Measurements from ENCODE around the gene MYO3B.
"Not testable (repeated sequence)": the region's sequence is repeated elsewhere in the genome, so short reads cannot be mapped to it uniquely, and the experiment has no call there.

Gene MYO3B

DNA sequence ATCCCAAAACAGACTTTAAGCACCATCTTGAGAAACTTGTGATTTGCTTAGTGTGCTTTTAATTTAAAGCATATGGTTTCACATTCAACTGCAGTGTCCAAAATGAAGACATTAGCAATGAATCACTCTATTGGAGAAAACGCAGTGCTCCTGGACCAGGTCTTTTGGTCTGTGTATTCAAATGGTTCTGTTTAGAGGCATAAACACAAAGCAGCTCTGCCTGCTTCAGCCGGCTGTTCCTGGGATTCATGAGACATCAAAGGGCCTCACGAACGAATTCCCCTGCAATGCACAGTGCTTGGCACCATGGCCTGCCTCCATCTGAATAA lies 420.1 kb downstream of the MYO3B start:
- DNase-seq (ENCODE audit: low read depth): no peak
- TF ChIP-seq, protein P1, sequence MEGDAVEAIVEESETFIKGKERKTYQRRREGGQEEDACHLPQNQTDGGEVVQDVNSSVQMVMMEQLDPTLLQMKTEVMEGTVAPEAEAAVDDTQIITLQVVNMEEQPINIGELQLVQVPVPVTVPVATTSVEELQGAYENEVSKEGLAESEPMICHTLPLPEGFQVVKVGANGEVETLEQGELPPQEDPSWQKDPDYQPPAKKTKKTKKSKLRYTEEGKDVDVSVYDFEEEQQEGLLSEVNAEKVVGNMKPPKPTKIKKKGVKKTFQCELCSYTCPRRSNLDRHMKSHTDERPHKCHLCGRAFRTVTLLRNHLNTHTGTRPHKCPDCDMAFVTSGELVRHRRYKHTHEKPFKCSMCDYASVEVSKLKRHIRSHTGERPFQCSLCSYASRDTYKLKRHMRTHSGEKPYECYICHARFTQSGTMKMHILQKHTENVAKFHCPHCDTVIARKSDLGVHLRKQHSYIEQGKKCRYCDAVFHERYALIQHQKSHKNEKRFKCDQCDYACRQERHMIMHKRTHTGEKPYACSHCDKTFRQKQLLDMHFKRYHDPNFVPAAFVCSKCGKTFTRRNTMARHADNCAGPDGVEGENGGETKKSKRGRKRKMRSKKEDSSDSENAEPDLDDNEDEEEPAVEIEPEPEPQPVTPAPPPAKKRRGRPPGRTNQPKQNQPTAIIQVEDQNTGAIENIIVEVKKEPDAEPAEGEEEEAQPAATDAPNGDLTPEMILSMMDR (conservative IDR thresholded peaks at IDR 0.05; ENCODE audit: low read depth, low read length): no peak
- no peak overlapping the region for H3K4me3 ChIP-seq (ENCODE audit: low read length)

DNA sequence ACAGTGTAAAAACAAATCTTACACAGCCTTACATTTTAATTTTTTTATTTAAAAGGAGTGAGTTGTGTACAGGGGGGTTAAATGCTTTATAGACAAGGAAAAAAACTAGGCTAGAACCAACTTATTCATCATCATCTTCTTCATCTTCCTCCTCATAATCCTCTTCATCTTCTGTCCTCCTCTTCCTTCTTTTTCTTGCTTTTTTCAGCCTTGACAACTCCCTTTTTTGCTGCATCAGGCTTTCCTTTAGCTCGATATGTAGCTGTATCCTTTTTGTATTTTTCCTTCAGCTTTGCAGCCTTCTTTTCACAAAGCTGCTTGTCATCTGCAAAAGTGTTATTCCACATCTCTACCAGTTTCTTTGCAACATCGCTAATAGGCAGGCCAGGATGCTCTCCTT lies 423.5 kb downstream of the MYO3B start:
- no peak for DNase-seq (ENCODE audit: low read depth)
- TF ChIP-seq, protein P1 (conservative IDR thresholded peaks at IDR 0.05; ENCODE audit: low read depth, low read length): no peak
- H3K4me3 ChIP-seq (ENCODE audit: low read length): no peak overlapping the region

DNA sequence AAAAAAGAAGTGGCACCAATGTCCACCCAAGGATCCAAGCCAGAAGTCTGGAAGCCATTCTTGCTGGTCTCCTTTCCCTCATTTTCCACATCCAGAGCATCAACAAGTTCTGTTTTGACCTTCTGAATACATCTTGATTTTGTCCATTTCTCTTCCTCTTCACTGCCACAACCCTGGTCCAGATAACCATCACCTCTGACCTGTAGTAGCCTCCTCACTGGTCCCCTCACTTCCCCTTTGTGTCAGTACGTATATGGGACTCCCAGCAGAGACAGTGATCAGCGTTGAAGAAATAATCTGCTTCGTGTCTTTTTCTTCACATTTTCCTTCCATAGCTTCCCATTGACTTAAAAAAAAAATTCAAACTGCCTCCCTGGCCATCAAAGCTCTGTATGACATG lies 427.9 kb downstream of the MYO3B start:
- DNase-seq (ENCODE audit: low read depth): no peak
- TF ChIP-seq, protein P1 (conservative IDR thresholded peaks at IDR 0.05; ENCODE audit: low read depth, low read length): no peak
- no peak overlapping the region for H3K4me3 ChIP-seq (ENCODE audit: low read length)

DNA sequence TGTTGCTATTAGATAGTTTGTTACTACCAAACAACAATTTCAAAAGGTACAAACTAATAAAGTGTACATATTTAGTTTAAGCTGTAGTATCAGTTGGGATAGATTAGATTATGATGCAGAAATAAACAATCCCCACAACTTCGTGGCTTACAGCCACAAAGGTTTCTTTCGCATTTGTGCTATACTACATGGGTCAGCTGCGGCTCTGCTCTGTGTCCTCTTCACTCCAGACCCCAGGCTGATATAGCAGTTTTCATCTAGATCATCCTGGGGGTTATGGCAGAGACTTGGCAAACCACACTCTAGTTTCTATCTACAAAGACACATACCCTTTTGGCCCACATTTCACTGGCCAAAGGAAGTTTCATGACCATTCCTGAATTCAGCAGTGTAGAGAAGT lies 429.2 kb downstream of the MYO3B start:
- TF ChIP-seq, protein P1 (conservative IDR thresholded peaks at IDR 0.05; ENCODE audit: low read depth, low read length): no peak
- DNase-seq (ENCODE audit: low read depth): no peak
- H3K4me3 ChIP-seq (ENCODE audit: low read length): no peak overlapping the region

DNA sequence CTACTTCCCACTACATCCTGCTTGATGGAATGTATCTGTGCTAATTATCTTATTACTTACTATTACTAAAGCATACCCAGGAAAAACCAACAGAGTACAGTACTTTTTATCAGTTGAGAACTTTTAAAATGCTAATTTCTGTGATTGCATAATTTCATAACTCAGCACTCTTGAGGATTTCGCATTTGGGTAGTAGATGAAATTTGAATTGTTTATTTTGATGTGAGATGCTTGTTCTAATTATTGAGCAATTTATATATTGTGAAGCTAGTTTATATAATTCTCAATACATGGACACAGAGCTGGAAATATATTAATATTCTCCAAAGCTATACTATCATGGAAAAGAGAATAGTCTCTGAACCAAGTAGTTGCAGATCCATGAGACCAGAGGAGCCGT lies 432.7 kb downstream of the MYO3B start:
- no peak overlapping the region for H3K4me3 ChIP-seq (ENCODE audit: low read length)
- TF ChIP-seq, protein P1 (conservative IDR thresholded peaks at IDR 0.05; ENCODE audit: low read depth, low read length): no peak
- no peak for DNase-seq (ENCODE audit: low read depth)

DNA sequence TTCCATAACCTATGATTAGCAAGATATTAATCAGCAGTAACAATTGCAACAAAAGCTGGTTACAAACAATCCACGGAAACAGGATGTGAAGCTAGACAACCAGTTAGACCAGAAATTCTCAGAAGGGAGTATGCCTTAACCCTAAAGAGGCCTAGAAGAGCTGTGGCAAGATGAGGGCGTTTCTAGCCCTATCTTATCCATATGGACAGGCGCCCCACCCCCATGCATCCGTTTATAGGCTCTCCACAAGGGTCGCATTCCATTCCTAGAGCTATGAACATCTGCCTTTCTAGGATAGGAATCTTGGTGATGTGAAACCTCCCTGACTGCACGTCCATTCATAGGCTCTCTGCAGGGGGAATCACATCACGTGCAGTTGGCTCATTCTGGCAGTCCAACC lies 441.0 kb downstream of the MYO3B start:
- not testable (repeated sequence) for DNase-seq (ENCODE audit: low read depth); H3K4me3 ChIP-seq (ENCODE audit: low read length)

DNA sequence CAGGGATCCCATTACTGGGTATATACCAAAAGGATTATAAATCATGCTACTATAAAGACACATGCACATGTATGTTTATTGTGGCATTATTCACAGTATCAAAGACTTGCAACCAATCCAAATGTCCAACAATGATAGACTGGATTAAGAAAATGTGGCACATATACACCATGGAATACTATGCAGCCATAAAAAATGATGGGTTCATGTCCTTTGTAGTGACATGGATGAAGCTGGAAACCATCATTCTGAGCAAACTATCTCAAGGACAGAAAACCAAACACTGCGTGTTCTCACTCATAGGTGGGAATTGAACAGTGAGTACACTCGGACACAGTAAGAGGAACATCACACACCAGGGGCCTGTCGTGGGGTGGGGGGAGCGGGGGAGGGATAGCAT lies 457.1 kb downstream of the MYO3B start:
- DNase-seq (ENCODE audit: low read depth); H3K4me3 ChIP-seq (ENCODE audit: low read length): not testable (repeated sequence)

DNA sequence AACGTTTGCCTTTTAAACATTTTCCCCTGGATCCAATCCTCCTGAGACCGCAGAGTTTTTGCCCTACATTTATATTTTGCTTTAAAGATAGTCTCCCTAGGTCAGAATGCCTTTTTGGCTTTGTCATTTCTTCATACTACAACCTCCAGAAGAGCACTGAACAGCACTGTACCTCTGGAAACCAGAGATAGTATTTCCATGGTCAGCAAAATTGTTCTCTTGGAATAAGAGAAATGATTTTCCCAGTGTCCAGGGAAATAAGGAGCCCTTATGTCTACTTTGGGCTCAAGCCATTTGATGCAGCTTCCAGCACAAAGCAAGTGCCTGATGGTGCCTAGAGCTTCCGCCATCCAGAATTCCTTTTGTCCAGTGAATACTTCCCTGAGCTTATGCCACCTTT lies 461.7 kb downstream of the MYO3B start:
- DNase-seq (ENCODE audit: low read depth): no peak
- TF ChIP-seq, protein P1 (conservative IDR thresholded peaks at IDR 0.05; ENCODE audit: low read depth, low read length): no peak
- no peak overlapping the region for H3K4me3 ChIP-seq (ENCODE audit: low read length)

Measured in retinal pigment epithelial cell (primary cell).